ENCODE data around the gene GFRA3.
"Not testable (repeated sequence)": the region's sequence is repeated elsewhere in the genome, so short reads cannot be mapped to it uniquely, and the experiment has no call there.

The GFRA3 gene

DNA sequence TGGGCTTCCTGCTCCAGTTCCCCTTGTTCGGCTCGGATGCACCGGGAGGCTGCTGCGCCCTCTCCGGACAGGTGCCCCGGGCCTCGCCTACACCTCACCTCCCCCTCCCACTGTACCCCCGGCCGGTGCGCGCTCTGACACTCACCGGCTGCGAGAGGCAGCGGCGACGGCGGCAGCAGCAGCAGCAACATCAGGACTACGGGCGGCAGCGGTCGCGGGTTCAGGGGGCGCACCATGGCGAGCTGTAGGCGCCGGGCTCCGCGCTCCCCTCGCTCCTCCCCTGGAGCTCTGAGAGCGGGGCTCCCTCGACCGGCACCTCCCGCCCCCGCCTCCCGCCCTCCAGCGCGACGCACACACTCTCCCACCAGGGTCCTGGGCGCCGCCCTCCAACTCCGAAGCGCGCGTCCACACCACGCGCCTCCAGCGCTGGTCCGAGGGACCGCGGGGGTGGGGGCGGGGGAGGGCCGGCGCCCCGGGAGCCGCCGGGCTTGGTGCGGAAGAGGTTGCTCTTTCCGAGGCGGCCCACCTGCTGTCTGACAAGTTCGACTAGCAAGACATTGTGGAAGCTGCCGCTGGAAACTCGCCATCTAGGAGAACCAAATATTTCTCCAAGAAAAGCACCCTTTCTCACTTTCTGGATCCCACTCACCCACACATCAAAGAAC is at the start of gene GFRA3:
TSS of gene GFRA3 (minus strand) at position 433 of the 665 bp plus-strand sequence. CDS start at position 236, 197 bp downstream.
- DNase-seq: no peak

GRCh38 chr5:138318211-138318610 is 43.8 kb upstream of the GFRA3 start:
- not testable (repeated sequence) for DNase-seq

DNA sequence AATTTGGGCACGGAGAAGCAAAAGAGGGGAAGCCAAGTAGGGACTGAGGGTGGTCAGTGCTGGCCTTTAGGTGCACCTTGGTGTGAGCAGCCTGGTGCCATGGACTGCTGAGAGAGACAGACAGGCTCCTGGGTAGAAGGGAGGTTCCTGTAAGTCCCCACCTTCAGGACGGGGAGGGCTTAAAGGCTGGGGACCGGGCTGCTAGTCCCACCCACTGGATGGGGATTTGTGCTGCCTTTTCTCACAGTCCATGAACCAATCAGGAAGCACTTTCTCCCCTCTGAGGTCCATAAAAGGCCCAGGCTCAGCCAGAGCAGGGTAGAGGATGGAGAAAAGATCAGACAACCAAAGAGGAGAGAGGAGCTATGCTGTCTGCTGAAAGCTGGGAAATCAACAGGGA is 41.9 kb upstream of the GFRA3 start:
- DNase-seq: no peak

GRCh38 chr5:138315751-138316278 is 41.4 kb upstream of the GFRA3 start:
- no peak for DNase-seq

GRCh38 chr5:138305797-138306196 is 31.4 kb upstream of the GFRA3 start:
- no peak for DNase-seq

DNA sequence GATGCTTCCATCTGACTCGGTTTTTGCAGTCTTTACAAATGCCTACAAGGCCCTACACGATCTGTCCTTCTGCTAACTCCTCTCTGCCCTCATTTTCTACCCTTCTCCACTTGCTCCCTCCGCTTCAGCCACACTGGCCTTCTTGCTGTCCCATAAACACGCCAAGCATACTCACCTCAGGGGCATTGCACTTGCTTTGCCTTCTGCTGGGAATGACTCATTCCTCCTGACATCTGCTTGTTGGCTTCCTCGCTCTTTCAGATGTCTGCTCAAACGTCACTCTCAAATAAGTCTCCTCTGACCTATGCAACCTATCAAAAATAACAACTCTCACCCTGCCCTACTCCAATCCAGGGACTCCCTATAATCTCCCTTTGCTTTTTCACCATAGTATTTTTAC is 29.0 kb upstream of the GFRA3 start:
- DNase-seq: no peak

DNA sequence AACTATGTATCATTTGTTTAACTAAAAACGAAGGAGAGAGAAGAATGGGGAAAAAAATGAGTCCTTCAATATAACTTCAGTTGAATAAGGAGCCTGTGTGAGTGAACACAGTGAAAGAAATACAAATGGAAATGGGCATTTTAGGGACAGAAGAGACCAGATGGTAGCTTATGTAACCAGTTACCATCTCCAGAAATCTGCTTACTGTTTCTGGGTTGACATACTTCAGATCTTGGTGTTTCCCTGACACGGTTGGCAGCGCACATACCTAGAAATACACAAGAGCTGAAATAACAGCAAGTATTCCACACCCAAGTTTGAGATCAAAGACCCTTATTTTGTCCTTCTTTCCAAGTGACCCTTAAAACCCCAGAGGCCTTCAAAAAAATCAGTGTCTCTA is 14.9 kb upstream of the GFRA3 start:
- DNase-seq: no peak

- no peak for DNase-seq
Measured at GRCh38 chr5:138287246-138287645, 12.8 kb upstream of the GFRA3 start.

DNA sequence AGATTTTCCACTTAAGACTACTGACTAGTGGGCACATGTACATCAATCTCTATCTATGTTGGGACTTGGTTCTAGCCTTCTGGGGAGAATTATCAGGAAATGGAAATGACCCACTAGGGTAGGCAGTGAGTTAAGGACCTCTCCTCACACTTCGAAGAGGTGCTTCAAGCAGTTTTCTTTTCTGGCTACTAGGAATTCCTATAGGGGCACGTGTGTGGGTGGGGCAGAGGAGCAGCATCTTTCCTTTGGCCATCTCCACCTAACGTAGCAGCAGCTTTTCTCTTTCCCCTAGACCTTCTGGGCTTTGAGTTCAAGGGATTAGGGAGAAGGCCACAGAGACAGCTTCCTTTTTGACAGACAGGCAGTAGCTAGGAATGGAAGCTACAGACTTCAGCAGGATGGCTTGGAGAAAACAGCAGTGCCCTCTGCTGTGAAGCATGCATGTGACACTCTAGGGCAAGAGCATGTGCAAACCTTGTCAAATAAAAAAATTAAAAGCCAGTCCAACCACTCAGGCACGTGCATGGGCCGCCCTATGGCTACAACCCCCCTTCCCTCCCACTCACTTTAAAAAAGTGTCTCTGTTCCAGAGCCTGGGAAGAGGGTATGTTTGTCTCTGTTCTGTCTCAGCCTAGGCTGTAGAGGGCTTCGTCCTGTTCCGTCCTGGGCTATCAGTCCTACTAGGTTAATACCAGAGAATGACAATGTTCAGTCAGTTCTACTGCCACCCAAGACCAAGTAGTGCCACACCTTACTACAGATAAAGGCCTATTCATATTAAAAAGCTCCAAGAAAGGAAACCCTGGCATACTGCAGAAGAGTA is 8.7 kb upstream of the GFRA3 start:
- no peak for DNase-seq

GRCh38 chr5:138280915-138281314 is 6.5 kb upstream of the GFRA3 start:
- DNase-seq: no peak

- DNase-seq: no peak
Measured at GRCh38 chr5:138276402-138277054, 2.1 kb upstream of the GFRA3 start.

- no peak for DNase-seq
Measured at GRCh38 chr5:138275895-138276294, 1.5 kb upstream of the GFRA3 start.

DNA sequence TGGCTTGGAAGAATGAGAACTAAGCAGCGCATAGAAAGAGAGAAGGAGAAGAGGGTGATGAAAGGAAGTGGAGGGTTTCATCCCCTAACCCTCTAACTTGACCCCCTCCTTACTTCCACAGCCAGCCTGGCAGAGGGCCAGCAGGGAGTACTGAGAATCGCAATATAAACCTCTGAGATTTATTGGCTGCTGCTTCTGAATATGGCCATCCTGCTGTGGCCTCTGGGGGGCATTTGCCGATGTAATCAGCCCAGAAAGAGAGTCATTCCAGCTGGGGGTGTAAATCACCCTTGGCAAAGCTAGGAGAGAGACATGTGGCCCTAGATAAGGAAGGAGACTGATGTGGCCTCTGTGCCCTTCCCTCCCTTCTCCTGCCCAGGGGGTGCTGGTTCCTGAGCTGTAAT is 960 bp upstream of the GFRA3 start:
- DNase-seq: no peak

DNA sequence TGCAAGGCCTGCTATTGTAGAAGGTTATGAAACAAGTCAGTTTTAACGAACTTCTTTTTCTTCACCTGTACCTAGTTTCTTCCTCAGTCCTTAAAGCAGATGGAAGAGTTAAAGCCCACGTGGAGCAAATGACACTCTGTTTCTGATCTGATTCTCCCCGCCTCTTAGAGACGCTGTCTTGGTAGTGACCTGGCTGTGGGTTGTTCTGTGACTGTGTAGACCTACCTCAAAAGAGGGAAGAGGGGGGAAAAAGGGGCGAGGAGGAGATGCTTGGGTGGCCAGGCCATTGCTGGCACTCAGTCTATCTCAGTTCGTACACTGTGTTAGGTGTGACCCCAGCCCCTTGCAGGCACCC is 610 bp downstream of the GFRA3 start:
- DNase-seq: no peak

DNA sequence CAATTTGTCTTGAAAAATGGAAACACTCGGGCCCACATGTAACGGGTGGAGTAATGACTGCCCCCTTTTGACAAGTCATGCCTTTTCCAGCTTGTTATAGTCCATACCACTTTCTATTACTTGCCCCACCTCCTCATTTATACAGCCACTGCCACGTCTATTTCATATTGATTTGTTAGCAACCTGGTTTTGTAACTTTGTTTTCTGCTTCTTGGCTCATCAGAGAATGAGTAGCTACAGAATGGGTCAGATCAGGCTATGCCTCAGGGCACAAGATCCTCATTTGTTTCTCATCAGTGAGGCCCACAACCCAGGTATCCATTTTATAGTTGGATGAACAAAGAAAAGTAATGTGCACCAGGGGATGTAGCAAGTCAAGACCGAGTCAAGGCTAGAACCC is 1.7 kb downstream of the GFRA3 start:
- no peak for DNase-seq

GRCh38 chr5:138271281-138271680 is 3.1 kb downstream of the GFRA3 start:
- DNase-seq: no peak

- no peak for DNase-seq
Measured at GRCh38 chr5:138264183-138264582, 10.2 kb downstream of the GFRA3 start.

- no peak for DNase-seq
Measured at GRCh38 chr5:138263581-138263980, 10.8 kb downstream of the GFRA3 start.

DNA sequence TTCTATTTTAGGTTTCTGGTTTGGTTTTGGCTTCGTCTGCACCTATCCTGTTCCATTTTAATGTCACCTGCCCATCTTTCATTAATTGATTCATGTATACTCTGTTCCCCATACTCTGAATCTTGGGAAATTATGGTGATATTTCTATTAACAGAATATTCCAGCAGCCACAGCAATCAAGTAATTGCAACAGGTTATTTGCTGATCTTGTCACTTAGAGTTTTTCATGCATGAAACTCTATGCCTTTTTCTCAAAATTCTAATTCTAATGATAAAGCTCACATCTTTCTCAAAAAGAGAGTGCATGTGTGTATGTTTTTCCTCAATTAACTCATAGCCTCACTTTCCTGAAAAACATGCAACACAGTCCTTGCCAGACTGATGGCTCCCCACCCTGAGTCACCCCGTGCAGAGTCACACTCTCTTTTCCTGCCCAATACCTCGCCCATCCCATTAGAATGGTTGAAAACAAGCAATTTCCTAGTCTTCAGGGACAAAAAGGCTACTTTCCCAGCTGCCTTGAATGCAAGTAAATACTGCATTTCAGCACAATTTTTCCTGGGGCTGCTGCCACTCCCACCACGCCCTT is 15.6 kb downstream of the GFRA3 start:
- no peak for DNase-seq

GRCh38 chr5:138257583-138257982 is 16.8 kb downstream of the GFRA3 start:
- DNase-seq: no peak

GRCh38 chr5:138252944-138253343 is 21.5 kb downstream of the GFRA3 start:
- DNase-seq: no peak

DNA sequence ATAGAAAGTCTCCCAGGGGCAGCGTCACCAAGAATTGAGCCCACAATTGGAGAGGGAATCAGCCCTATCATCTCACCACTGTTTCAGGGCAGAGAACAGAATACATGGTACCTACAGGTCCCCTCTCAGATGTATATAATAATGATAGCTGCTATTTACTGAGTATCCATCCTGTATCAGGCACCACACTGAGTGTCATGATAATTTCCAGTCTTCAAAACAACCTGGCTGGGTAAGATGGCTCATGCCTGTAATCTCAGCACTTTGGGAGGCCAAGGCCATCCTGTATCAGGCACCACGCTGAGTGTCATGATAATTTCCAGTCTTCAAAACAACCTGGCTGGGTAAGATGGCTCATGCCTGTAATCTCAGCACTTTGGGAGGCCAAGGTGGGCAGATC is 26.6 kb downstream of the GFRA3 start:
- DNase-seq: not testable (repeated sequence)

GRCh38 chr5:138246822-138247221 is 27.6 kb downstream of the GFRA3 start:
- DNase-seq: no peak

Measured in activated CD4-positive, alpha-beta T cell treated with anti-CD3 and anti-CD28 coated beads, Interleukin-2, amount 50 U/mL, for 4 hours (primary cell).